ENCODE results near the gene RDH16.
A peak's percentile ranks its signal among the peaks of the same experiment; 100 is the strongest.

The RDH16 gene

GRCh38 chr12:57000393-57000792, 43.0 kb upstream of the RDH16 start:
- Histone ChIP-seq H3K9me2 (replicated peaks; ENCODE audit: low read depth, low read length) (no peaks in the 10 kb centered on the region), H3K27me3 (ENCODE audit: insufficient read depth, low read length, poor library complexity, severe bottlenecking) (no peaks in the 10 kb centered on the region), H3K4me1 (ENCODE audit: insufficient read depth, low read length, poor library complexity, severe bottlenecking) (peaks cover 30% of the 10 kb centered on the region), H2AFZ (ENCODE audit: low read length) (no peak overlapping the region), H3K4me3 (ENCODE audit: low read length, poor library complexity, severe bottlenecking) (no peak overlapping the region), H3K36me3 (ENCODE audit: insufficient read depth, low read length) (peaks cover 34% of the 10 kb centered on the region; the same call in 1 of the 2 replicates), H4K20me1 (ENCODE audit: insufficient read depth, low read length, poor library complexity, severe bottlenecking) (peaks cover 45% of the 10 kb centered on the region), H3K9me3 (ENCODE audit: insufficient read depth, low read depth, low read length) (no peaks in the 10 kb centered on the region), H3K4me2 (ENCODE audit: low read depth, low read length, poor library complexity, severe bottlenecking) (peak overlapping the region; percentile 65), H3F3A (ENCODE audit: low read depth) (no peaks in the 10 kb centered on the region), H3K9ac (ENCODE audit: low read depth, low read length, poor library complexity, severe bottlenecking) (peak overlapping the region; percentile 32), H3K79me2 (ENCODE audit: insufficient read depth, low read length) (peaks cover 61% of the 10 kb centered on the region)
- TF ChIP-seq EZH2phosphoT487 (IDR thresholded peaks at IDR 0.05; ENCODE audit: borderline replicate concordance) (no peak), CTCF (conservative IDR thresholded peaks at IDR 0.05; ENCODE audit: low read length) (no peak)

GRCh38 chr12:56999456-56999855, 42.0 kb upstream of the RDH16 start:
- H3K9me2 ChIP-seq (replicated peaks; ENCODE audit: low read depth, low read length), result no peaks in the 10 kb centered on the region
- peaks cover 52% of the 10 kb centered on the region for H3K79me2 ChIP-seq (ENCODE audit: insufficient read depth, low read length)
- no peaks in the 10 kb centered on the region for H3K9me3 ChIP-seq (ENCODE audit: insufficient read depth, low read depth, low read length)
- no peaks in the 10 kb centered on the region for H3F3A ChIP-seq (ENCODE audit: low read depth)
- H3K4me1 ChIP-seq (ENCODE audit: insufficient read depth, low read length, poor library complexity, severe bottlenecking), result peaks cover 20% of the 10 kb centered on the region
- H3K27me3 ChIP-seq (ENCODE audit: insufficient read depth, low read length, poor library complexity, severe bottlenecking), result no peaks in the 10 kb centered on the region
- TF ChIP-seq CTCF (conservative IDR thresholded peaks at IDR 0.05; ENCODE audit: low read length) (no peak), EZH2phosphoT487 (IDR thresholded peaks at IDR 0.05; ENCODE audit: borderline replicate concordance) (no peak)
- peak overlapping the region; percentile 32 for H3K9ac ChIP-seq (ENCODE audit: low read depth, low read length, poor library complexity, severe bottlenecking)
- H3K4me3 ChIP-seq (ENCODE audit: low read length, poor library complexity, severe bottlenecking), result no peak overlapping the region
- peaks cover 36% of the 10 kb centered on the region for H4K20me1 ChIP-seq (ENCODE audit: insufficient read depth, low read length, poor library complexity, severe bottlenecking)
- H3K4me2 ChIP-seq (ENCODE audit: low read depth, low read length, poor library complexity, severe bottlenecking), result peak overlapping the region; percentile 65
- H3K36me3 ChIP-seq (ENCODE audit: insufficient read depth, low read length), result peaks cover 33% of the 10 kb centered on the region; the same call in 1 of the 2 replicates
- no peak overlapping the region for H2AFZ ChIP-seq (ENCODE audit: low read length)

GRCh38 chr12:56998981-56999380, 41.6 kb upstream of the RDH16 start:
- Histone ChIP-seq H2AFZ (ENCODE audit: low read length) (no peak overlapping the region), H3K27me3 (ENCODE audit: insufficient read depth, low read length, poor library complexity, severe bottlenecking) (no peaks in the 10 kb centered on the region), H3K4me3 (ENCODE audit: low read length, poor library complexity, severe bottlenecking) (no peak overlapping the region), H4K20me1 (ENCODE audit: insufficient read depth, low read length, poor library complexity, severe bottlenecking) (peaks cover 32% of the 10 kb centered on the region), H3K4me2 (ENCODE audit: low read depth, low read length, poor library complexity, severe bottlenecking) (peak overlapping the region; percentile 65), H3K9me2 (replicated peaks; ENCODE audit: low read depth, low read length) (no peaks in the 10 kb centered on the region), H3K9me3 (ENCODE audit: insufficient read depth, low read depth, low read length) (no peaks in the 10 kb centered on the region), H3F3A (ENCODE audit: low read depth) (no peaks in the 10 kb centered on the region), H3K9ac (ENCODE audit: low read depth, low read length, poor library complexity, severe bottlenecking) (peak overlapping the region; percentile 32), H3K4me1 (ENCODE audit: insufficient read depth, low read length, poor library complexity, severe bottlenecking) (peaks cover 18% of the 10 kb centered on the region), H3K36me3 (ENCODE audit: insufficient read depth, low read length) (peaks cover 28% of the 10 kb centered on the region; the same call in 1 of the 2 replicates), H3K79me2 (ENCODE audit: insufficient read depth, low read length) (peaks cover 47% of the 10 kb centered on the region)
- no peak for TF ChIP-seq CTCF (conservative IDR thresholded peaks at IDR 0.05; ENCODE audit: low read length)
- no peak for TF ChIP-seq EZH2phosphoT487 (IDR thresholded peaks at IDR 0.05; ENCODE audit: borderline replicate concordance)

Measured in Loucy (cell line).